Neuronal stem cell (in vitro differentiated cells): ENCODE results near the gene TMEM51.

Source experiments
- DNase-seq: peaks from one replicate; pipeline ENCODE4 v3.0.0-alpha.2; 2013; ENCODE audit warnings: low spot score
- H2AFZ ChIP-seq: one replicate; pipeline ENCODE4 v1.6.1; 2013; ENCODE audit warnings: mild to moderate bottlenecking, low read length, inconsistent platforms
- H2AK5ac ChIP-seq: 2 replicates; pipeline ENCODE4 v1.6.1; 2013; ENCODE audit warnings: low read depth, mild to moderate bottlenecking, inconsistent platforms, low read length, moderate library complexity, mixed read lengths
- H2BK120ac ChIP-seq: 2 replicates; pipeline ENCODE4 v1.6.1; 2013; ENCODE audit warnings: low read depth, mild to moderate bottlenecking, inconsistent platforms, low read length, moderate library complexity, mixed read lengths
- H2BK12ac ChIP-seq: one replicate; pipeline ENCODE4 v1.6.1; 2013; ENCODE audit warnings: low read length, inconsistent platforms
- H2BK15ac ChIP-seq: 2 replicates; pipeline ENCODE4 v1.6.1; 2013; ENCODE audit warnings: mild to moderate bottlenecking, low read length, inconsistent platforms, mixed read lengths
- H2BK5ac ChIP-seq: one replicate; pipeline ENCODE4 v1.6.1; 2013; ENCODE audit warnings: inconsistent platforms, mild to moderate bottlenecking, low read length, moderate library complexity
- H3K14ac ChIP-seq: one replicate; pipeline ENCODE4 v1.6.1; 2013; ENCODE audit warnings: low read length, inconsistent platforms
- H3K18ac ChIP-seq: 2 replicates; pipeline ENCODE4 v1.6.1; 2013; ENCODE audit warnings: low read length, inconsistent platforms
- H3K23ac ChIP-seq: 2 replicates; pipeline ENCODE4 v1.6.1; 2013; ENCODE audit warnings: low read depth, mild to moderate bottlenecking, mixed read lengths, low read length, inconsistent platforms; ENCODE audit not compliant: poor library complexity
- H3K27ac ChIP-seq: replicated peaks from 3 replicates; pipeline ENCODE4 v1.5.1; 2013; ENCODE audit warnings: low read length, inconsistent platforms
- H3K27me3 ChIP-seq, 3 experiments: 2 replicates each; pipeline ENCODE4 v1.6.1; 2013; ENCODE audit warnings: low read length in 3 of 3, mild to moderate bottlenecking in 2 of 3, inconsistent platforms in 1 of 3, low read depth in 1 of 3, mixed read lengths in 1 of 3, moderate library complexity in 1 of 3; ENCODE audit not compliant: control insufficient read depth in 3 of 3, insufficient read depth in 3 of 3
- H3K36me3 ChIP-seq, 2 donors: replicated peaks in 1 of 2; 2 replicates each; pipeline ENCODE4 v1.6.1; 2013; ENCODE audit warnings: low read length in 2 of 2; ENCODE audit not compliant: control insufficient read depth in 2 of 2, insufficient read depth in 2 of 2
- H3K4ac ChIP-seq: 2 replicates; pipeline ENCODE4 v1.6.1; 2013; ENCODE audit warnings: inconsistent platforms, mild to moderate bottlenecking, low read length, moderate library complexity
- H3K4me1 ChIP-seq, 2 donors: 1 replicate in 1 of 2; 2 replicates in 1 of 2; pipeline ENCODE4 v1.6.1; 2013; ENCODE audit warnings: low read length in 2 of 2, low read depth in 1 of 2; ENCODE audit not compliant: control insufficient read depth in 2 of 2, insufficient read depth in 1 of 2
- H3K4me2 ChIP-seq: one replicate; pipeline ENCODE4 v1.6.1; 2013; ENCODE audit warnings: mild to moderate bottlenecking, low read length, inconsistent platforms; ENCODE audit not compliant: insufficient read depth, poor library complexity, severe bottlenecking
- H3K4me3 ChIP-seq, 2 donors: 2 replicates each; pipeline ENCODE4 v1.5.1; 2013; ENCODE audit warnings: low read length in 2 of 2, mild to moderate bottlenecking in 2 of 2, inconsistent platforms in 1 of 2, moderate library complexity in 1 of 2
- H3K79me1 ChIP-seq: one replicate; pipeline ENCODE4 v1.6.1; 2013; ENCODE audit warnings: low read depth, mild to moderate bottlenecking, inconsistent platforms, low read length, moderate library complexity
- H3K9ac ChIP-seq: one replicate; pipeline ENCODE4 v1.6.1; 2013; ENCODE audit warnings: mild to moderate bottlenecking, low read depth, low read length, inconsistent platforms; ENCODE audit not compliant: poor library complexity
- H3K9me3 ChIP-seq, 2 donors: replicated peaks in 1 of 2; 2 replicates each; pipeline versions ENCODE3 to v1.6.1; 2013; ENCODE audit warnings: low read length in 2 of 2, mild to moderate bottlenecking in 2 of 2, inconsistent platforms in 1 of 2, low read depth in 1 of 2, mixed read lengths in 1 of 2, moderate library complexity in 1 of 2; ENCODE audit not compliant: control insufficient read depth in 2 of 2, insufficient read depth in 1 of 2
- H4K8ac ChIP-seq: one replicate; pipeline ENCODE4 v1.6.1; 2013; ENCODE audit warnings: low read depth, mild to moderate bottlenecking, inconsistent platforms, low read length, moderate library complexity
- H4K91ac ChIP-seq: one replicate; pipeline ENCODE4 v1.6.1; 2013; ENCODE audit warnings: low read length, low read depth, mild to moderate bottlenecking, inconsistent platforms; ENCODE audit not compliant: poor library complexity
- WGBS, 2 donors: extraction: QIAGEN DNeasy Blood & Tissue Kit; methylation state at CpG; one replicate each; pipeline ENCODE4 v1.1.7; 2013; ENCODE audit warnings: missing lambda C conversion rate in 2 of 2, mixed read lengths in 1 of 2; ENCODE audit not compliant: insufficient read length in 2 of 2, insufficient replicate concordance in 1 of 2; ENCODE audit errors: extremely low coverage in 2 of 2; 5-methylcytosine and 5-hydroxymethylcytosine counted together

The TMEM51 gene

GRCh38 chr1:15171271-15171908, 17.8 kb downstream of the TMEM51 start:
- no peak overlapping the region for H2BK15ac ChIP-seq
- H2BK12ac ChIP-seq: no peak overlapping the region
- H3K23ac ChIP-seq: no peak overlapping the region
- H3K9me3 ChIP-seq: no peaks in the 10 kb centered on the region
- WGBS, 2 donors: no CpG with 5 or more reads among the region's 15 CpGs
- H2BK120ac ChIP-seq: no peak overlapping the region
- no peaks in the 10 kb centered on the region for H3K27me3 ChIP-seq
- H4K91ac ChIP-seq: no peak overlapping the region
- H3K27ac ChIP-seq: no peak overlapping the region
- H3K14ac ChIP-seq: no peak overlapping the region
- H3K9ac ChIP-seq: no peak overlapping the region
- no peak for DNase-seq
- no peak overlapping the region for H3K4me2 ChIP-seq
- no peak overlapping the region for H4K8ac ChIP-seq
- H3K79me1 ChIP-seq: no peaks in the 10 kb centered on the region
- peak overlapping the region; percentile 82 for H3K18ac ChIP-seq
- peak overlapping the region; percentile 29 for H2AK5ac ChIP-seq
- no peak overlapping the region for H2AFZ ChIP-seq
- H3K4me3 ChIP-seq: no peak overlapping the region
- H2BK5ac ChIP-seq: no peak overlapping the region
- H3K36me3 ChIP-seq: no peaks in the 10 kb centered on the region
- H3K4ac ChIP-seq: no peak overlapping the region
- peaks cover 0 to 2% of the 10 kb centered on the region in 2 donors for H3K4me1 ChIP-seq

GRCh38 chr1:15172405-15173259, 19.1 kb downstream of the TMEM51 start:
- H3K4me1 ChIP-seq: peaks cover 2 to 4% of the 10 kb centered on the region in 2 donors
- no peak for DNase-seq
- H3K4me2 ChIP-seq: no peak overlapping the region
- H3K14ac ChIP-seq: no peak overlapping the region
- no peaks in the 10 kb centered on the region for H3K36me3 ChIP-seq
- no peak overlapping the region for H3K18ac ChIP-seq
- H3K9ac ChIP-seq: no peak overlapping the region
- no peak overlapping the region for H2BK5ac ChIP-seq
- H2BK15ac ChIP-seq: no peak overlapping the region
- no CpG with 5 or more reads among the region's 16 CpGs for WGBS, 2 donors
- H2BK12ac ChIP-seq: no peak overlapping the region
- H2BK120ac ChIP-seq: no peak overlapping the region
- H3K27ac ChIP-seq: no peak overlapping the region
- H3K27me3 ChIP-seq: no peaks in the 10 kb centered on the region
- H2AK5ac ChIP-seq: no peak overlapping the region
- no peak overlapping the region for H2AFZ ChIP-seq
- no peak overlapping the region for H4K8ac ChIP-seq
- H3K23ac ChIP-seq: no peak overlapping the region
- H3K79me1 ChIP-seq: no peaks in the 10 kb centered on the region
- H4K91ac ChIP-seq: no peak overlapping the region
- H3K4ac ChIP-seq: no peak overlapping the region
- no peak overlapping the region for H3K4me3 ChIP-seq
- no peaks in the 10 kb centered on the region for H3K9me3 ChIP-seq

- H4K91ac ChIP-seq: no peak overlapping the region
- no peak overlapping the region for H2BK5ac ChIP-seq
Measured at GRCh38 chr1:15173863-15174614, 20.5 kb downstream of the TMEM51 start.

GRCh38 chr1:15174615-15174983, 21.1 kb downstream of the TMEM51 start:
- no CpG with 5 or more reads among the region's 3 CpGs for WGBS, 2 donors
- H4K8ac ChIP-seq: no peak overlapping the region
- no peak overlapping the region for H2BK5ac ChIP-seq
- H3K27ac ChIP-seq: no peak overlapping the region
- no peak overlapping the region for H3K4me2 ChIP-seq
- H4K91ac ChIP-seq: no peak overlapping the region
- H3K79me1 ChIP-seq: no peaks in the 10 kb centered on the region
- H3K4me3 ChIP-seq: no peak overlapping the region
- no peak overlapping the region for H2BK120ac ChIP-seq
- H3K18ac ChIP-seq: no peak overlapping the region
- no peak overlapping the region for H2BK15ac ChIP-seq
- H2AFZ ChIP-seq: no peak overlapping the region
- H3K4ac ChIP-seq: no peak overlapping the region
- H3K27me3 ChIP-seq: no peaks in the 10 kb centered on the region
- H2BK12ac ChIP-seq: no peak overlapping the region
- no peak for DNase-seq
- no peak overlapping the region for H3K23ac ChIP-seq
- H3K4me1 ChIP-seq: peaks cover 3 to 9% of the 10 kb centered on the region in 2 donors
- H3K9me3 ChIP-seq: no peaks in the 10 kb centered on the region
- no peak overlapping the region for H3K9ac ChIP-seq
- H3K14ac ChIP-seq: no peak overlapping the region
- H2AK5ac ChIP-seq: no peak overlapping the region
- no peaks in the 10 kb centered on the region for H3K36me3 ChIP-seq

More at GRCh38 chr1:15173863-15174614, 20.5 kb downstream of the TMEM51 start:
- no peak overlapping the region for H3K18ac ChIP-seq
- H2BK120ac ChIP-seq: no peak overlapping the region
- no peak overlapping the region for H3K4me3 ChIP-seq
- H2BK15ac ChIP-seq: no peak overlapping the region
- no peak overlapping the region for H3K27ac ChIP-seq
- no peak overlapping the region for H3K4me2 ChIP-seq
- no peaks in the 10 kb centered on the region for H3K9me3 ChIP-seq
- H3K36me3 ChIP-seq: no peaks in the 10 kb centered on the region
- H2AK5ac ChIP-seq: no peak overlapping the region
- no peak overlapping the region for H2AFZ ChIP-seq
- H3K9ac ChIP-seq: no peak overlapping the region
- no peaks in the 10 kb centered on the region for H3K79me1 ChIP-seq
- H3K14ac ChIP-seq: no peak overlapping the region
- peaks cover 3 to 9% of the 10 kb centered on the region in 2 donors for H3K4me1 ChIP-seq
- no peaks in the 10 kb centered on the region for H3K27me3 ChIP-seq
- H3K23ac ChIP-seq: no peak overlapping the region
- DNase-seq: no peak
- H3K4ac ChIP-seq: no peak overlapping the region
- H2BK12ac ChIP-seq: no peak overlapping the region
- no CpG with 5 or more reads among the region's 11 CpGs for WGBS, 2 donors
- no peak overlapping the region for H4K8ac ChIP-seq
